GM18870 (cell line): ENCODE data around the gene ERCC1.

Experiments
- ATAC-seq: cut with Tn5 transposase; IDR thresholded peaks from one replicate; pipeline ENCODE4 v1.9.1; 2021; ENCODE audit warnings: moderate library complexity; ENCODE audit not compliant: unreplicated experiment

Gene ERCC1

GRCh38 chr19:45423589-45424190 is at the start of gene ERCC1:
TSS of gene ERCC1 (minus strand) at chr19:45423917. CDS start at chr19:45423374, 543 bp downstream.
- peak; percentile 42 for ATAC-seq

GRCh38 chr19:45473367-45473681 is 49.6 kb upstream of the ERCC1 start:
- no peak for ATAC-seq

- ATAC-seq: no peak
Observed at GRCh38 chr19:45472563-45473366, 49.0 kb upstream of the ERCC1 start.

GRCh38 chr19:45471931-45472562 is 48.3 kb upstream of the ERCC1 start:
- no peak for ATAC-seq

GRCh38 chr19:45471111-45471930 is 47.6 kb upstream of the ERCC1 start:
- no peak for ATAC-seq

GRCh38 chr19:45470762-45471081 is 47.0 kb upstream of the ERCC1 start:
- ATAC-seq: no peak

GRCh38 chr19:45469945-45470761 is 46.4 kb upstream of the ERCC1 start:
- no peak for ATAC-seq

- peak; percentile 53 for ATAC-seq
Observed at GRCh38 chr19:45469132-45469944, 45.6 kb upstream of the ERCC1 start.

- ATAC-seq: peak; percentile 12
Observed at GRCh38 chr19:45468803-45469131, 45.0 kb upstream of the ERCC1 start.

- ATAC-seq: no peak
Observed at GRCh38 chr19:45468159-45468651, 44.5 kb upstream of the ERCC1 start.

GRCh38 chr19:45467456-45468158 is 43.9 kb upstream of the ERCC1 start, which contains the start of gene FOSB:
TSS of gene FOSB (plus strand) at chr19:45467996. CDS start at chr19:45468587, 591 bp downstream.
- ATAC-seq: peak; percentile 31

GRCh38 chr19:45467115-45467455 is 43.4 kb upstream of the ERCC1 start:
- ATAC-seq: no peak

- ATAC-seq: no peak
Observed at GRCh38 chr19:45464852-45465441, 41.2 kb upstream of the ERCC1 start.

- no peak for ATAC-seq
Observed at GRCh38 chr19:45464274-45464673, 40.6 kb upstream of the ERCC1 start.

GRCh38 chr19:45463241-45463640 is 39.5 kb upstream of the ERCC1 start:
- no peak for ATAC-seq

- ATAC-seq: no peak
Observed at GRCh38 chr19:45462174-45462573, 38.5 kb upstream of the ERCC1 start.

- no peak for ATAC-seq
Observed at GRCh38 chr19:45460807-45461347, 37.2 kb upstream of the ERCC1 start.

GRCh38 chr19:45457776-45458175 is 34.1 kb upstream of the ERCC1 start:
- no peak for ATAC-seq

GRCh38 chr19:45456500-45456815 is 32.7 kb upstream of the ERCC1 start:
- no peak for ATAC-seq
